Stimulated activated CD4-positive, alpha-beta T cell treated with anti-CD3 and anti-CD28 coated beads, Interleukin-4, amount 100 ng/mL, for 1 hour (primary cell): Measurements from ENCODE around the gene COL18A1.

Experiments used
- DNase-seq: peaks from one replicate; pipeline ENCODE4 v3.0.0-alpha.2; 2020

The COL18A1 gene

GRCh38 chr21:45457161-45457831 lies 52.3 kb downstream of the COL18A1 start:
- no peak for DNase-seq

GRCh38 chr21:45457832-45458172 lies 52.8 kb downstream of the COL18A1 start:
- no peak for DNase-seq

GRCh38 chr21:45458281-45459170 lies 53.6 kb downstream of the COL18A1 start:
- DNase-seq, result no peak

GRCh38 chr21:45459171-45460010 lies 54.4 kb downstream of the COL18A1 start:
- no peak for DNase-seq

GRCh38 chr21:45460011-45460565 lies 55.1 kb downstream of the COL18A1 start:
- no peak for DNase-seq

- no peak for DNase-seq
Observed at GRCh38 chr21:45460611-45461368, 55.8 kb downstream of the COL18A1 start.

- no peak for DNase-seq
Observed at GRCh38 chr21:45461369-45461750, 56.4 kb downstream of the COL18A1 start.

GRCh38 chr21:45461806-45462341 lies 56.9 kb downstream of the COL18A1 start:
- no peak for DNase-seq

GRCh38 chr21:45463871-45464270 lies 58.9 kb downstream of the COL18A1 start:
- DNase-seq, result no peak

- DNase-seq, result no peak
Observed at GRCh38 chr21:45464309-45464708, 59.3 kb downstream of the COL18A1 start.

GRCh38 chr21:45465105-45465504 lies 60.1 kb downstream of the COL18A1 start:
- DNase-seq, result no peak

- DNase-seq, result no peak
Observed at GRCh38 chr21:45465611-45466329, 60.8 kb downstream of the COL18A1 start.

GRCh38 chr21:45466330-45467220 lies 61.6 kb downstream of the COL18A1 start:
- no peak for DNase-seq

- no peak for DNase-seq
Observed at GRCh38 chr21:45467221-45467779, 62.3 kb downstream of the COL18A1 start.

- DNase-seq, result no peak
Observed at GRCh38 chr21:45468051-45468970, 63.3 kb downstream of the COL18A1 start.

GRCh38 chr21:45468971-45469272 lies 64.0 kb downstream of the COL18A1 start:
- DNase-seq, result no peak

- DNase-seq, result no peak
Observed at GRCh38 chr21:45469273-45470086, 64.5 kb downstream of the COL18A1 start.

- DNase-seq, result no peak
Observed at GRCh38 chr21:45470087-45470515, 65.1 kb downstream of the COL18A1 start.
